BLaER1 treated with 17β-estradiol and CSF1 and Interleukin-3, amounts not matched to agents 10 nM and 100 nM (cell line): ENCODE measurements around the gene FLRT2.

Experiments
- H3K27ac ChIP-seq, 11 experiments: shearing (Covaris generic); formaldehyde crosslinking; 2 replicates each; pipeline ENCODE4 v1.8.1; 2022
- H3K27me3 ChIP-seq, 11 experiments: shearing (Covaris generic); formaldehyde crosslinking; 2 replicates each; pipeline ENCODE4 v1.8.1; 2022
- H3K36me3 ChIP-seq, 11 experiments: shearing (Covaris generic); formaldehyde crosslinking; 2 replicates each; pipeline ENCODE4 v1.8.1; 2022
- H3K4me1 ChIP-seq, 10 experiments: shearing (Covaris generic); formaldehyde crosslinking; 2 replicates each; pipeline ENCODE4 v1.8.1; 2022
- H3K4me2 ChIP-seq, 11 experiments: shearing (Covaris generic); formaldehyde crosslinking; 2 replicates each; pipeline ENCODE4 v1.8.1; 2022
- H3K4me3 ChIP-seq, 10 experiments: shearing (Covaris generic); formaldehyde crosslinking; 2 replicates each; pipeline ENCODE4 v1.8.1; 2022
- H3K9ac ChIP-seq, 11 experiments: shearing (Covaris generic); formaldehyde crosslinking; 2 replicates each; pipeline ENCODE4 v1.8.1; 2022
- H3K9me3 ChIP-seq, 11 experiments: shearing (Covaris generic); formaldehyde crosslinking; replicated peaks in 1 of 11; 2 replicates each; pipeline ENCODE4 v1.8.1; 2022
- H4K20me1 ChIP-seq, 11 experiments: shearing (Covaris generic); formaldehyde crosslinking; 2 replicates each; pipeline ENCODE4 v1.8.1; 2022
- Cebpa-rat ChIP-seq, 11 experiments: shearing (Covaris generic); IDR thresholded peaks; 2 replicates each; pipeline ENCODE4 v1.8.1; 2022

The FLRT2 gene

GRCh38 chr14:85512451-85512850 is 17.5 kb upstream of the FLRT2 start:
- no peak overlapping the region for H3K9ac ChIP-seq
- no peaks in the 10 kb centered on the region; a peak in 1 of 22 replicates for H3K27me3 ChIP-seq
- H4K20me1 ChIP-seq: no peaks in the 10 kb centered on the region
- no peak overlapping the region for H3K4me3 ChIP-seq
- TF ChIP-seq Cebpa-rat (IDR thresholded peaks at IDR 0.05): no peak
- no peak overlapping the region for H3K27ac ChIP-seq
- H3K36me3 ChIP-seq: no peaks in the 10 kb centered on the region
- H3K4me2 ChIP-seq: no peak overlapping the region
- H3K9me3 ChIP-seq: peaks cover 0 to 9% (median 0%) of the 10 kb centered on the region in 11 experiments; a peak in 2 of 22 replicates
- H3K4me1 ChIP-seq: peaks cover 0 to 41% (median 7%) of the 10 kb centered on the region in 10 experiments; a peak in 8 of 20 replicates

GRCh38 chr14:85514487-85514886 is 15.5 kb upstream of the FLRT2 start:
- Histone ChIP-seq H3K4me1 (peaks cover 0 to 51% (median 7%) of the 10 kb centered on the region in 10 experiments; a peak in 8 of 20 replicates), H3K9ac (no peak overlapping the region), H3K36me3 (no peaks in the 10 kb centered on the region), H3K27ac (no peak overlapping the region), H4K20me1 (no peaks in the 10 kb centered on the region), H3K9me3 (peaks cover 0 to 9% (median 0%) of the 10 kb centered on the region in 11 experiments; a peak in 2 of 22 replicates), H3K27me3 (no peaks in the 10 kb centered on the region), H3K4me3 (no peak overlapping the region), H3K4me2 (no peak overlapping the region)
- no peak for TF ChIP-seq Cebpa-rat (IDR thresholded peaks at IDR 0.05)

GRCh38 chr14:85516239-85517113 is 13.5 kb upstream of the FLRT2 start:
- peaks cover 0 to 42% (median 7%) of the 10 kb centered on the region in 10 experiments; a peak in 8 of 20 replicates for H3K4me1 ChIP-seq
- H3K9me3 ChIP-seq: peaks cover 0 to 9% (median 0%) of the 10 kb centered on the region in 11 experiments; a peak in 2 of 22 replicates
- H3K36me3 ChIP-seq: no peaks in the 10 kb centered on the region
- H3K4me3 ChIP-seq: no peak overlapping the region
- H3K27ac ChIP-seq: peak overlapping the region in 3 of 11 experiments; percentile 7 to 41 (median 39); a peak in 4 of 22 replicates
- peak overlapping the region in 6 of 11 experiments; percentile 19 to 68 (median 44); a peak in 10 of 22 replicates for H3K4me2 ChIP-seq
- TF ChIP-seq Cebpa-rat (IDR thresholded peaks at IDR 0.05): no peak
- H3K9ac ChIP-seq: no peak overlapping the region
- no peaks in the 10 kb centered on the region for H4K20me1 ChIP-seq
- H3K27me3 ChIP-seq: no peaks in the 10 kb centered on the region

- Histone ChIP-seq H3K4me2 (peak overlapping the region in 4 of 11 experiments; percentile 37 to 68 (median 54); a peak in 8 of 22 replicates), H3K27ac (peak overlapping the region in 4 of 11 experiments; percentile 33 to 41 (median 39); a peak in 7 of 22 replicates), H3K4me1 (peaks cover 0 to 41% (median 7%) of the 10 kb centered on the region in 10 experiments; a peak in 8 of 20 replicates), H3K36me3 (no peaks in the 10 kb centered on the region), H3K9me3 (peaks cover 0 to 9% (median 0%) of the 10 kb centered on the region in 11 experiments; a peak in 2 of 22 replicates), H4K20me1 (no peaks in the 10 kb centered on the region), H3K9ac (no peak overlapping the region), H3K27me3 (no peaks in the 10 kb centered on the region), H3K4me3 (no peak overlapping the region)
- no peak for TF ChIP-seq Cebpa-rat (IDR thresholded peaks at IDR 0.05)
Observed at GRCh38 chr14:85517114-85517688, 12.7 kb upstream of the FLRT2 start.

GRCh38 chr14:85519661-85520305 is 10.2 kb upstream of the FLRT2 start:
- TF ChIP-seq Cebpa-rat (IDR thresholded peaks at IDR 0.05): no peak
- H3K27me3 ChIP-seq: no peaks in the 10 kb centered on the region
- H3K4me1 ChIP-seq: peaks cover 0 to 32% (median 7%) of the 10 kb centered on the region in 10 experiments; a peak in 8 of 20 replicates
- H3K27ac ChIP-seq: no peak overlapping the region
- no peak overlapping the region for H3K4me3 ChIP-seq
- H3K4me2 ChIP-seq: no peak overlapping the region
- no peaks in the 10 kb centered on the region for H4K20me1 ChIP-seq
- H3K9ac ChIP-seq: no peak overlapping the region
- H3K9me3 ChIP-seq: no peaks in the 10 kb centered on the region
- no peaks in the 10 kb centered on the region for H3K36me3 ChIP-seq

- peaks cover 0 to 29% (median 7%) of the 10 kb centered on the region in 10 experiments; a peak in 8 of 20 replicates for H3K4me1 ChIP-seq
- H3K27me3 ChIP-seq: no peaks in the 10 kb centered on the region
- TF ChIP-seq Cebpa-rat (IDR thresholded peaks at IDR 0.05): no peak
- H3K4me2 ChIP-seq: no peak overlapping the region
- H3K36me3 ChIP-seq: no peaks in the 10 kb centered on the region
- H3K9ac ChIP-seq: no peak overlapping the region
- H3K27ac ChIP-seq: no peak overlapping the region
- H3K9me3 ChIP-seq: no peaks in the 10 kb centered on the region
- H4K20me1 ChIP-seq: no peaks in the 10 kb centered on the region
- no peak overlapping the region for H3K4me3 ChIP-seq
Observed at GRCh38 chr14:85520581-85520980, 9.4 kb upstream of the FLRT2 start.

GRCh38 chr14:85523624-85524023 is 6.3 kb upstream of the FLRT2 start:
- H3K27me3 ChIP-seq: no peaks in the 10 kb centered on the region
- H4K20me1 ChIP-seq: no peaks in the 10 kb centered on the region
- H3K27ac ChIP-seq: no peak overlapping the region
- no peak overlapping the region for H3K9ac ChIP-seq
- no peak for TF ChIP-seq Cebpa-rat (IDR thresholded peaks at IDR 0.05)
- no peaks in the 10 kb centered on the region for H3K36me3 ChIP-seq
- H3K4me3 ChIP-seq: no peak overlapping the region
- H3K4me2 ChIP-seq: no peak overlapping the region
- H3K4me1 ChIP-seq: peaks cover 0 to 15% (median 0%) of the 10 kb centered on the region in 10 experiments; a peak in 6 of 20 replicates
- no peaks in the 10 kb centered on the region for H3K9me3 ChIP-seq

- no peak overlapping the region for H3K27ac ChIP-seq
- H3K9me3 ChIP-seq: peaks cover 24 to 32% (median 29%) of the 10 kb centered on the region in 11 experiments
- no peaks in the 10 kb centered on the region for H3K27me3 ChIP-seq
- no peak for TF ChIP-seq Cebpa-rat (IDR thresholded peaks at IDR 0.05)
- H3K9ac ChIP-seq: no peak overlapping the region
- no peaks in the 10 kb centered on the region for H3K36me3 ChIP-seq
- peaks cover 0 to 16% (median 0%) of the 10 kb centered on the region in 10 experiments; a peak in 6 of 20 replicates for H3K4me1 ChIP-seq
- H3K4me3 ChIP-seq: no peak overlapping the region
- H4K20me1 ChIP-seq: no peaks in the 10 kb centered on the region
- H3K4me2 ChIP-seq: no peak overlapping the region
Observed at GRCh38 chr14:85527006-85527405, 2.9 kb upstream of the FLRT2 start.
